Measurements from ENCODE around the gene PCNT. TPM values are rescaled to one million over a fixed set of nuclear protein-coding genes. Genes with fewer than 3 reads are reported as not detected.
A peak's percentile ranks its signal among the peaks of the same experiment; 100 is the strongest.

The PCNT gene
- total and polyA plus RNA-seq, 9 of the 15 experiments (the other 6 are each of a cell fraction or from before 2014, with no cell fraction given) = 9.1 to 53.5 (median 31.3) TPM

GRCh38 chr21:46459356-46460112, 135.6 kb downstream of the PCNT start (continued):
- no peak for TF ChIP-seq HMGN3 (IDR thresholded peaks at IDR 0.05; ENCODE audit: borderline replicate concordance, extremely low read depth, insufficient read length, low read depth, low read length)
- no peak for TF ChIP-seq CEBPB (tag; IDR thresholded peaks at IDR 0.05)
- TF ChIP-seq, protein P1, sequence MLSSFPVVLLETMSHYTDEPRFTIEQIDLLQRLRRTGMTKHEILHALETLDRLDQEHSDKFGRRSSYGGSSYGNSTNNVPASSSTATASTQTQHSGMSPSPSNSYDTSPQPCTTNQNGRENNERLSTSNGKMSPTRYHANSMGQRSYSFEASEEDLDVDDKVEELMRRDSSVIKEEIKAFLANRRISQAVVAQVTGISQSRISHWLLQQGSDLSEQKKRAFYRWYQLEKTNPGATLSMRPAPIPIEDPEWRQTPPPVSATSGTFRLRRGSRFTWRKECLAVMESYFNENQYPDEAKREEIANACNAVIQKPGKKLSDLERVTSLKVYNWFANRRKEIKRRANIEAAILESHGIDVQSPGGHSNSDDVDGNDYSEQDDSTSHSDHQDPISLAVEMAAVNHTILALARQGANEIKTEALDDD (IDR thresholded peaks at IDR 0.05) = no peak
- TF ChIP-seq MCM3 (IDR thresholded peaks at IDR 0.05) = no peak
- TF ChIP-seq, protein P2, sequence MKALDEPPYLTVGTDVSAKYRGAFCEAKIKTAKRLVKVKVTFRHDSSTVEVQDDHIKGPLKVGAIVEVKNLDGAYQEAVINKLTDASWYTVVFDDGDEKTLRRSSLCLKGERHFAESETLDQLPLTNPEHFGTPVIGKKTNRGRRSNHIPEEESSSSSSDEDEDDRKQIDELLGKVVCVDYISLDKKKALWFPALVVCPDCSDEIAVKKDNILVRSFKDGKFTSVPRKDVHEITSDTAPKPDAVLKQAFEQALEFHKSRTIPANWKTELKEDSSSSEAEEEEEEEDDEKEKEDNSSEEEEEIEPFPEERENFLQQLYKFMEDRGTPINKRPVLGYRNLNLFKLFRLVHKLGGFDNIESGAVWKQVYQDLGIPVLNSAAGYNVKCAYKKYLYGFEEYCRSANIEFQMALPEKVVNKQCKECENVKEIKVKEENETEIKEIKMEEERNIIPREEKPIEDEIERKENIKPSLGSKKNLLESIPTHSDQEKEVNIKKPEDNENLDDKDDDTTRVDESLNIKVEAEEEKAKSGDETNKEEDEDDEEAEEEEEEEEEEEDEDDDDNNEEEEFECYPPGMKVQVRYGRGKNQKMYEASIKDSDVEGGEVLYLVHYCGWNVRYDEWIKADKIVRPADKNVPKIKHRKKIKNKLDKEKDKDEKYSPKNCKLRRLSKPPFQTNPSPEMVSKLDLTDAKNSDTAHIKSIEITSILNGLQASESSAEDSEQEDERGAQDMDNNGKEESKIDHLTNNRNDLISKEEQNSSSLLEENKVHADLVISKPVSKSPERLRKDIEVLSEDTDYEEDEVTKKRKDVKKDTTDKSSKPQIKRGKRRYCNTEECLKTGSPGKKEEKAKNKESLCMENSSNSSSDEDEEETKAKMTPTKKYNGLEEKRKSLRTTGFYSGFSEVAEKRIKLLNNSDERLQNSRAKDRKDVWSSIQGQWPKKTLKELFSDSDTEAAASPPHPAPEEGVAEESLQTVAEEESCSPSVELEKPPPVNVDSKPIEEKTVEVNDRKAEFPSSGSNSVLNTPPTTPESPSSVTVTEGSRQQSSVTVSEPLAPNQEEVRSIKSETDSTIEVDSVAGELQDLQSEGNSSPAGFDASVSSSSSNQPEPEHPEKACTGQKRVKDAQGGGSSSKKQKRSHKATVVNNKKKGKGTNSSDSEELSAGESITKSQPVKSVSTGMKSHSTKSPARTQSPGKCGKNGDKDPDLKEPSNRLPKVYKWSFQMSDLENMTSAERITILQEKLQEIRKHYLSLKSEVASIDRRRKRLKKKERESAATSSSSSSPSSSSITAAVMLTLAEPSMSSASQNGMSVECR (CRISPR knock-in tag; IDR thresholded peaks at IDR 0.05) = 0 out of 2 replicates have a peak, but pooled peaks have one; percentile 2
- 0 out of 4 replicates have a peak, but pooled peaks of 1 of the 2 experiments have one; percentile 6 for TF ChIP-seq RAD21 (CRISPR knock-in tag; conservative IDR thresholded peaks at IDR 0.05 in 1 of 2, IDR thresholded peaks at IDR 0.05 in 1 of 2)
- TF ChIP-seq HDAC2 (IDR thresholded peaks at IDR 0.05) = 0 out of 2 replicates have a peak, but pooled peaks have one; percentile 19
- no peak for TF ChIP-seq TCF15 (CRISPR knock-in tag; IDR thresholded peaks at IDR 0.05)
- TF ChIP-seq ZNF124 (CRISPR knock-in tag; IDR thresholded peaks at IDR 0.05) = no peak
- TF ChIP-seq ELF2 (CRISPR knock-in tag; IDR thresholded peaks at IDR 0.05) = no peak
- no peak for TF ChIP-seq RAD51 (IDR thresholded peaks at IDR 0.05; ENCODE audit: borderline replicate concordance, low read depth)
- no peak for TF ChIP-seq CEBPZ (IDR thresholded peaks at IDR 0.05; ENCODE audit: borderline replicate concordance, low read depth, low read length)
- TF ChIP-seq COPS2 (conservative IDR thresholded peaks at IDR 0.05) = no peak
- no peak for TF ChIP-seq FOS (IDR thresholded peaks at IDR 0.05; ENCODE audit: extremely low read depth, insufficient read length)
